ENCODE measurements around the gene LHFPL4.

Gene LHFPL4

GRCh38 chr3:9491506-9491905, 62.1 kb downstream of the LHFPL4 start:
- TF ChIP-seq POLR2AphosphoS5 (IDR thresholded peaks at IDR 0.05; ENCODE audit: low read depth, low read length) = no peak

- no peak for TF ChIP-seq FOXP2 (optimal IDR thresholded peaks at IDR 0.05; ENCODE audit: borderline replicate concordance, extremely low read depth, extremely low read length, insufficient read depth)
- TF ChIP-seq REST (IDR thresholded peaks at IDR 0.05; ENCODE audit: insufficient read depth in 1 of 2, low read depth in 2 of 2, low read length in 2 of 2) = no peak
- TF ChIP-seq TAF1 (IDR thresholded peaks at IDR 0.05; ENCODE audit: borderline replicate concordance, insufficient read depth, low read length) = no peak
- no peak for TF ChIP-seq SIN3A (IDR thresholded peaks at IDR 0.05; ENCODE audit: borderline replicate concordance, insufficient read depth, low read length)
- TF ChIP-seq POLR2AphosphoS5 (IDR thresholded peaks at IDR 0.05; ENCODE audit: low read depth, low read length) = no peak
These were observed 68.4 kb downstream of the LHFPL4 start for GRCh38 chr3:9485248-9485647.

- TF ChIP-seq SIN3A (IDR thresholded peaks at IDR 0.05; ENCODE audit: borderline replicate concordance, insufficient read depth, low read length) (no peak), FOXP2 (optimal IDR thresholded peaks at IDR 0.05; ENCODE audit: borderline replicate concordance, extremely low read depth, extremely low read length, insufficient read depth) (no peak), REST (IDR thresholded peaks at IDR 0.05; ENCODE audit: insufficient read depth in 1 of 2, low read depth in 2 of 2, low read length in 2 of 2) (no peak), TAF1 (IDR thresholded peaks at IDR 0.05; ENCODE audit: borderline replicate concordance, insufficient read depth, low read length) (no peak), POLR2AphosphoS5 (IDR thresholded peaks at IDR 0.05; ENCODE audit: low read depth, low read length) (no peak)
These were observed 73.4 kb downstream of the LHFPL4 start for GRCh38 chr3:9480265-9480664.

- TF ChIP-seq POLR2AphosphoS5 (IDR thresholded peaks at IDR 0.05; ENCODE audit: low read depth, low read length) = no peak
- TF ChIP-seq SIN3A (IDR thresholded peaks at IDR 0.05; ENCODE audit: borderline replicate concordance, insufficient read depth, low read length) = no peak
- TF ChIP-seq TAF1 (IDR thresholded peaks at IDR 0.05; ENCODE audit: borderline replicate concordance, insufficient read depth, low read length) = no peak
- TF ChIP-seq FOXP2 (optimal IDR thresholded peaks at IDR 0.05; ENCODE audit: borderline replicate concordance, extremely low read depth, extremely low read length, insufficient read depth) = no peak
- no peak for TF ChIP-seq REST (IDR thresholded peaks at IDR 0.05; ENCODE audit: insufficient read depth in 1 of 2, low read depth in 2 of 2, low read length in 2 of 2)
These were observed 76.7 kb downstream of the LHFPL4 start for GRCh38 chr3:9476935-9477334.

- no peak for TF ChIP-seq POLR2AphosphoS5 (IDR thresholded peaks at IDR 0.05; ENCODE audit: low read depth, low read length)
- TF ChIP-seq SIN3A (IDR thresholded peaks at IDR 0.05; ENCODE audit: borderline replicate concordance, insufficient read depth, low read length) = no peak
These were observed 79.1 kb downstream of the LHFPL4 start for GRCh38 chr3:9474482-9474881.

- no peak for TF ChIP-seq REST (IDR thresholded peaks at IDR 0.05; ENCODE audit: insufficient read depth in 1 of 2, low read depth in 2 of 2, low read length in 2 of 2)
- no peak for TF ChIP-seq POLR2AphosphoS5 (IDR thresholded peaks at IDR 0.05; ENCODE audit: low read depth, low read length)
- TF ChIP-seq FOXP2 (optimal IDR thresholded peaks at IDR 0.05; ENCODE audit: borderline replicate concordance, extremely low read depth, extremely low read length, insufficient read depth) = no peak
- no peak for TF ChIP-seq SIN3A (IDR thresholded peaks at IDR 0.05; ENCODE audit: borderline replicate concordance, insufficient read depth, low read length)
- TF ChIP-seq TAF1 (IDR thresholded peaks at IDR 0.05; ENCODE audit: borderline replicate concordance, insufficient read depth, low read length) = no peak
These were observed 80.0 kb downstream of the LHFPL4 start for GRCh38 chr3:9473496-9474065.
